CD4-positive, alpha-beta T cell treated with Interferon alpha-2 for 1 hour (primary cell): ENCODE results near the gene PDHX.
"Not testable (repeated sequence)": the region's sequence is repeated elsewhere in the genome, so short reads cannot be mapped to it uniquely, and the experiment has no call there.

ENCODE experiments used
- DNase-seq, 2 donors: peaks; one replicate each; pipeline ENCODE4 v3.0.0-alpha.2; 2020 to 2022

Gene PDHX

DNA sequence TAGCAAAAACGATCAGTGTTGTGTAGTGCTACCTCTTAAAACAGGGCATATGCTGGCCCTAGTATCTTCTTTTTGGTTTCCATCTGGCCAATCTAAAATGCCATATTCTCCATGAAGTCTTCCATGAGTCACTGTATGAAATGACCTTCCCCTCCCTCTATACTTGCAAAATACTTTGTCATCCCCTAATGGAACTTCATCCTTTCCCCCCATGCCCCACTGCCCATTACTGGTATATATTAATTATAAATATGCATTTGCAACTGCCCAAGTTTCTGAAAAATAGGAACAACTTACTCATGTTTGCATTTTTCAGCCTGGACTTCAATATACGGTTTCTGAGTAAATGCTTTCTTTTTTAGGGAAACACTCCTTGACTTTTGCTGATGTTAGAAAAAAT is 4.7 kb upstream of the PDHX start:
- DNase-seq, result no peak

- DNase-seq, result not testable (repeated sequence)
Observed at GRCh38 chr11:34913556-34913955, 2.9 kb upstream of the PDHX start.

DNA sequence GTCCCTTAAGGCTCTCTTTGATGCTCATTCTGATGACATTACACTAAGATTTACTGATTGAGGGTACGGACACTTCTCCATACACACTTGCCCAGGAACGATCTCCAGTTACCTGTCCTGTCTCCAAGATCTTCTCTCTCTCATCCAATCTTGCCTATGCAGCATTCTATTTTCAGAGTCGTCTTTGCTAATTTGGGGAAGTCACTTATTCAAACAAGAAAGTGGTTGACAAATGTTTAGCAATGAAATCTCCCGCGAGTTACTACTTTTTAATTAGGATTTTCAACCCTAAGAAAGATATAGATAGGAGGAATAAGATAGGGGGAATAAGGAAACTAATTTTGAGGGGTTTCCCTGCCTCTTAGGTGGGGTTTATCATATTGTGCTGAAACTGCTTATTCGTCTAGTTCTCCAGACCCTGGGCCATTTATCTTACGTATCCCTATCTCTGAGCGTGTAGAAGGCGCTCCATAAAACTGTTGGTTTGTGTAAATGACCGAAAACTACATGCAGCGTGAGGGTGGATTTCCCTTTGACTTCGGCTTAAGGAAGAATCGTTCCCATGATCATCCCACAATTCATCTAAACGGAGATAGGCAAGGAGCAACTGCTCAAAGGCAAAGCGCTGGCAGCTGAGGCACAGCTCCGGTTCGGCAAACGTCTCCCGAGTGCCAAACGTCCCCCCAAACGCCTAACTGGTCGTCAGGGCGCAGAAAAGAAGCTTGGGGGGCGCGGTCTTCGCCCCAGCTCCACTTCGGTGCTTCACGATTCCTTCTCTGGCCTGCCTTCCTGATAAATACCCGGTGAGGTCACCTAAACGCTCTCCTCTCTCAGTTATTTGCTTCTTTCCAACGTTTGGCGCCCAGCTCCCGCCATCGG is 1.0 kb upstream of the PDHX start:
- no peak for DNase-seq

DNA sequence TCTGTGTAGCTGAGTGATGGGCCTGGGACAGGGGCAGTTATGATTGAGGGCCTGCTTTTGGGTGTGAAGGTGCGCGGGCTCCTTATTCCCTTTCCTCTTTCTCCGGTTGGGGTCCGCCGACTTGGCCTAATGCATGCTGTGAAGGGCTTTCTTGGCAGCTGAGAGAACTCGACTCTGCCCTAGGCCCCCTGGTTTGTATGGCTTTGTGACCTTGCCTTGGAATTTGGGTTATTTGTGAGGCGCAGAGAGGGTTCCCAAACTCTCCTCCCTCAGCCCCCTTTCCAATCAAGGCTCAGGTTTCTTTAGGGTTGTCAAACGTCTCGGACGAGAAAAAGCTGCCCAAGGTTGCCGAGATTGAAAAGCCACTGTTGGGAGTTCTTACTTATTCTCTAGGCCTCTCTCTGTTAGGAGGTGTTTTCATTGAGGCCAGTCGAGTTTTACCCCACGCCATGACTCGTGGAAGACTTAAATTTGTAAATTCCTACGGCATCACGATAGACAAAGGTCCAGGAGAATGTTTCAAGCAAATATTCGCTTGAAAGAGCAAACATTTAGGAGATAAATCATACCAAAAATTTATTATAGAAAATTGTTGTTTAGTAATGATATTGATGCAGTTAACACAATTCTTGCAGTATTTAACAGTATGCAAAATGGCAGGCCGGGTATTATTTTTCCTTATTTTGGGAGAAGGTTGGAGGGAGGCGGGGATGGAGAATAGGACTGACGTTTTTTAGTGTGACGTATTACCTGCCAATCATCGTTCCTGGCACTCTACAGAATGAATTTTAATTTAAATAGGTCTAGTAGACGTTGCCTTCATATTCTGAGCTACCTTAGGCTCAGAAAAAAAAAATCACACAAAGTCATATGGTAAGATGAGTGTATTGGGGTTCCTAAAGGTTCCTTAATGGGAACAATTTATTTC is 689 bp downstream of the PDHX start:
- no peak for DNase-seq

- DNase-seq, result no peak
Observed at GRCh38 chr11:34921156-34921555, 4.7 kb downstream of the PDHX start.

DNA sequence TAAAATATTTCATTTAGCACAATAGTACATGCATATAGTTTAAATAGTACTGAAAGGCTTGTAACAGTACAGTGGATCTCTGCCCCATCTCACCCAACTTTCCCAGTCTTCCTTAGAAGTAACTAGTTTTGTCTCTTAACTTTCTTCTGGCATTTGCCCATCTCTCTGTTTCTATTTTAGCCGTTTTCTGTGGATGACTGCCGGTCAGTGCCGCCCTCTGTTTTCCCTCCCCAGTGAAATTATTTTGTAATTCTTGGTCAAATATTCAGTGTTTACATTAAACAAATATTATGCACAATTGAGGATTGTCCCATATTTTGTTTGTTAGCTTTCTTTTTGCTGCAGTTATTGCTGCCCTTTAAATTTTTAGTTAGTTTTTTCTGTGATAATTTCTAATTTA is 8.3 kb downstream of the PDHX start:
- no peak for DNase-seq

DNA sequence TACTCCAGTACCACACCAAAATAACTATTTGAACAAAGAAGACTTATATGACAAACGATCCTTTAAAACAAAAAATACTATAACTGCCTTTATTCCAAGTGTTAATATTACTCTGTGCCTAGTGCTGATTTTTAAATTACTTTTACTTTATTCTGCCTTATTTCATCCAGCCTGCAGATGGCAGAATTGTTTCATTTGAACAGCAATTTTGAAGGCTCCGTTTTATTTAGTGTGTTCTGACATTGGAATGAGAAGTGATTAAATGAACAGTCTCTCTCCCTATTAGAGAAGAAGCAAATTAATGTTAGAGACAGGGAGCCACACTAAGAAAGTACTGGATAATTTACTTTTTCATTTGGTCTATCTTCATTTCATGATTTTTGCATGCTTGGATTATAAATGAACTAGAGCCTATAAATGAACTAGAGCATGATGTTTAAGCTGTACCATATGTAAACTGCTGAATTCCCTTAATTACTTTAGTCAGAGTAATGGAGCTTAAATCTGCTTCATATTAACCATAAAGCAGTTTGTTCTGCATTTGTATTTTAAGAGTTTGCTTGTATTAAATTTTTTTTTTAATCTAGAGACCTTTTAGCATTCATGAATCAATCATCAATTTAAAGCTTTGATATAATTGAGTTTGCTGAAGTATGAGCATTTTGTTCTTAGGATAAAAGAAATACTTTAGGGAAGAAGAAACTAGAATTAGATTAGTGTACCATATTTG is 9.8 kb downstream of the PDHX start:
- peak in 1 of 2 donors; percentile 69 for DNase-seq

- no peak for DNase-seq
Observed at GRCh38 chr11:34926831-34927132, 10.4 kb downstream of the PDHX start.

DNA sequence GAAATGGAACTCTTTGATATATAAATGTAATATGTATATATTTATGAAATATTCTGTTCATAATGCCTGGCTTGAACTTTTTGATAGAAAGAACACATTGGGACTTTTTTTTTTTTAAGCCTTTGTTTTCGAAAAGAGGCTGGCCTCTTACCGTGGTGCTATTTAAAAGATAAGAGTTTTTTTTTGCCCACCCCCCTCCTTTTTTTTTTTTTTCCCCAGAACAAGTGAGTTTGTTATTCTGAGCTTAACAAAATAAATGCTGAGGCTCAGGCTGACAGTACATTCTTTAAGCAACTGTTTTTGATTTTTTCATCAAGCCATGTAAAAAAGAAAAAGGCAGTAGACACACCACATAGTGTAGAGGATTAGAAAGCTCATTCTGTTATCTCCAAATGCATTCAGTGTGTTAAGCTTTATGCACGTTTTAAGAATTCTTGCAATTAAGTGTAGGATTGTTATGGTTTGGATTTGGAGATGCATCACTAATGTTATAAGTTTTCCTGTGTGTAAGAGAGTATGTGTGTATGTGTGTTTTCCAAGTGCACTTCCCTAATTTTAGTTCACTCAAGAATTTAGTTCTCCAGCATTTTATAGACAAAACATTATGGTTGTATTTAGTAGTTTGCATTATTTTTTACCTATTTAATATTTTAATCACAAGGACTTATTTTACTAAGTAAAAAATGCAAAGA is 12.0 kb downstream of the PDHX start:
- no peak for DNase-seq

- no peak for DNase-seq
Observed at GRCh38 chr11:34928960-34929680, 12.7 kb downstream of the PDHX start.

GRCh38 chr11:34929794-34930763 is 13.7 kb downstream of the PDHX start:
- no peak for DNase-seq

DNA sequence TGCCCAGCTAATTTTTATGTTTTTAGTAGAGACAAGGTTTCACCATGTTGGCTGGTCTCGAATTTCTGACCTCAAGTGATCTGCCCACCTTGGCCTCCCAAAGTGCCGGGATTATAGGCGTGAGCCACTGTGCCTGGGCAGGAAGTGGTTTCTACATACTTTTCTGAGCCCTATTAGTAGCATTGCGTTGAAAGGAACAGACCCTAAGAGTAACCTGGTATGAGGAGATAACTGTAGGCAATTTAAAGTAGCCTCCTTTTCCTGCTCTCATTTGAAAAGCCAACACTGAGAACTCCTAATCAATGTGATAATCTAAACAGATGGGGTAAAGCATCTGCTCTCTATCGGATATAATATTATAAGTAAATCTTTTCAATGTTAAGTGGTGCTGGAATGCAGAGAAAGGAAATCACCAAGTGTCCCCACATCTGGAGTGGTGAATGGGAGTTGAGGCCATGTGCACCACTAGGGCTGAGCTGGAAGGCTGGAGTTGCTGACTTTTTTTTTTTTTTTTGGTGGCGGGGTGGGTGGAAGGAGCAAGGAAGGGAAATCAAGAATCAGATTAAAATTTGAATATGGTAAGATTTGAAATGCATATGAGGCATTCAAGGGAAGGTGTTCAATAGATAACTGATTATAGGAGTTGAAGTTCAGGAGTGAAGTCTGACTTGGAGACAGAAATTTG is 20.7 kb downstream of the PDHX start:
- DNase-seq, result no peak

- no peak for DNase-seq
Observed at GRCh38 chr11:34938611-34939010, 22.2 kb downstream of the PDHX start.

GRCh38 chr11:34940026-34940677 is 23.7 kb downstream of the PDHX start:
- no peak for DNase-seq

- DNase-seq, result no peak
Observed at GRCh38 chr11:34941688-34942087, 25.3 kb downstream of the PDHX start.

- DNase-seq, result no peak
Observed at GRCh38 chr11:34944692-34945091, 28.3 kb downstream of the PDHX start.

DNA sequence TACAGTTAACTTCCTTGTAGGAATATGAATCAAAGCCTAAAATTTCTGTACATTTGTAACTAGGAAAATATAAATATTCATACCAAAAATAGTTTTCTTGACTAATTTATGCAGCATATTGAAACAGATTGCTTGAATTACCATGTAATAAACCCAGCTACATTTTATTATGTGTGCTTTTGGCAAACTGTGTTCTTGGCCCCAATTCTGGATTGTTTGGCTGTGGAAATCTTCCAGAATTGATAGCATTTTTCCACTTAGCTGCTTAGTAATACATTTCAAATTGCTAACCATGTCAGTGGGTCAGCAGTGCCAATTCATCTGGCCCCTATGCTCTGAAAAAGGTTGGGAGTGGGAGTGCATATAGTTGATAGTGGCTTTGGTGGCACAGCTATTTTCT is 32.3 kb downstream of the PDHX start:
- no peak for DNase-seq

DNA sequence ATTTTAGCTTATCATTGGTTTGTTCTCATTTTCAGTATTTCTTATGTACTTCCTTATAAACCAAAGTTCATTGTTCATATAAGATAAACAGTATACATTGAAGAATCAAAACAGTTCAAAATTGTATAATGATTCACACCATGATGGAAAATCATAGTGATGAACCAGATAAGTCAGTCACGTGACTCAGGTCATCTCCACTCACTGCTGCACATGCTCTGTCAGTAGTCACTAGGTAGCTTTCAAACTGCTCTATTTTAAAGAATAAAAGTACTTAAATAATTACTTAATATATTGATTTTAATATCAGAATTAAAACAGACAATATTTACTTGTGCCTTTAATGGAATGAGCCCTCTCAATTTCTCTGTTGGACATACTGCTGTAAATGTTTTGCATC is 37.5 kb downstream of the PDHX start:
- no peak for DNase-seq

DNA sequence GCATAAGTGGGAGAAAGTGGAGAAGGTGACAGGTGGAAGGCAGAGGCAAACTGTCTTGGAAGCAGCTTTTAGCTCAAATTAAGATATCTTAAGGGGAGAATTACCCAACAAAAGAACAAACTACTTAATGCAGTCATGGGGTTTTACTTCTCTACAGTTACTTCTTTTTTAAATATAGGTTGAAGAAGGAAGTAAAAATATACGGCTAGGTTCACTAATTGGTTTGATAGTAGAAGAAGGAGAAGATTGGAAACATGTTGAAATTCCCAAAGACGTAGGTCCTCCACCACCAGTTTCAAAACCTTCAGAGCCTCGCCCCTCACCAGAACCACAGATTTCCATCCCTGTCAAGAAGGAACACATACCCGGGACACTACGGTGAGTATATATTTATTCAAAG is 40.8 kb downstream of the PDHX start:
- DNase-seq, result no peak

- DNase-seq, result no peak
Observed at GRCh38 chr11:34957606-34958005, 41.2 kb downstream of the PDHX start.
